ENCODE results near the gene GALNT8. TPM values are rescaled to one million over a fixed set of nuclear protein-coding genes. Genes with fewer than 3 reads are reported as not detected.

GALNT8 gene
- total and polyA plus RNA-seq, 9 of the 15 experiments (the other 6 are each of a cell fraction or from before 2014, with no cell fraction given), result 0.11 to 0.23 (median 0.21) TPM; not detected in 6

DNA sequence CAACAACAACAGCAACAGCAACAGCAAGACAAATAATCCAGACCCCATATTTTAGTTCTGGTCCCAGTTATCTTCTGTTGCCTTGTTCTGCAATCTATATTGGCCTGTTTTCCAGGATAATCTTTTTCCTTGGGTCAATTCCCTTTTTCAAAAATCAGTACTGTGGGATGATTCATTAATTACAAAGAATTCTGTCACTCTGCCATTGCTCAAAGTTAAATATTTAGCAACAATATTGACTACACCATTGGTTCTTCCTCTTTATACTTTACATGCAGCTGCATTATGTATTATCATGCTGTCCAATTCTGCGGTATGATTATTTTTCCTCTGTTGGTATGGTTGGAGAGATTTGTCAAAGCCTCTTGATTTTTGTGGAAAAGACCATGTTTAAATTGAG, 10.1 kb upstream of the GALNT8 start:
- H3K27ac ChIP-seq (ENCODE audit: extremely low read depth, low read depth, low read length), result no peak overlapping the region
- WGBS (ENCODE audit: insufficient coverage, low coverage, missing lambda C conversion rate), result 40% methylated on average over 1 of the region's 1 CpG
- FAIRE-seq (no peak), DNase-seq (ENCODE audit: extremely low read depth in 1 of 4, low spot score in 3 of 4) (no peak), ATAC-seq (no peak)
- no peaks in the 10 kb centered on the region for H3K4me1 ChIP-seq (replicated peaks in 1 of 2; ENCODE audit: control insufficient read depth in 2 of 2, insufficient read depth in 2 of 2, low read length in 2 of 2)
- no peaks in the 10 kb centered on the region for H3K36me3 ChIP-seq (ENCODE audit: control insufficient read depth, insufficient read depth, low read length)
- H3K9me1 ChIP-seq (ENCODE audit: control insufficient read depth, insufficient read depth, low read length), result no peaks in the 10 kb centered on the region
- intact Hi-C loops (cut with micrococcal nuclease), result no loop called here
- no peak overlapping the region for H3K4me2 ChIP-seq (ENCODE audit: insufficient read depth, low read length)
- H3K79me2 ChIP-seq (ENCODE audit: control insufficient read depth, insufficient read depth, low read length), result no peaks in the 10 kb centered on the region
- peaks cover 0 to 6% of the 10 kb centered on the region in 2 experiments; a peak in 3 of 5 replicates for H3K27me3 ChIP-seq (ENCODE audit: control insufficient read depth in 2 of 2, insufficient read depth in 2 of 2, low read length in 2 of 2)
- POLR2A ChIA-PET, result interaction anchor here (0.7 kb wide), 1 partner anchor 69 kb away, joined by 3 read pairs; no protein-coding TSS in a partner anchor
- no peak overlapping the region for H3K9ac ChIP-seq (ENCODE audit: insufficient read depth in 1 of 2, low read depth in 2 of 2, low read length in 2 of 2)
- no TSS peak for BruUV-seq (replicated peaks)
- CTCF ChIA-PET (ENCODE audit: low intra/inter-chr PET ratio), result no interaction called here
- no peaks in the 10 kb centered on the region for H3K9me3 ChIP-seq (replicated peaks; ENCODE audit: control insufficient read depth, insufficient read depth, low read depth, low read length)
- no peak overlapping the region for H3K4me3 ChIP-seq
- H2AFZ ChIP-seq (ENCODE audit: low read depth, low read length), result no peak overlapping the region
- H4K20me1 ChIP-seq (replicated peaks; ENCODE audit: control insufficient read depth, insufficient read depth, low read length), result no peaks in the 10 kb centered on the region
- in situ Hi-C loops (cut with MboI), result no loop called here
- TF ChIP-seq ZNF408 (CRISPR knock-in tag; IDR thresholded peaks at IDR 0.05; ENCODE audit: low read depth), result no peak
- no peak for TF ChIP-seq ZNF140 (CRISPR knock-in tag; IDR thresholded peaks at IDR 0.05)
- no peak for TF ChIP-seq PTBP1 (IDR thresholded peaks at IDR 0.05; ENCODE audit: low read depth, low read length)
- no peak for TF ChIP-seq ZNF143 (CRISPR knock-in tag; IDR thresholded peaks at IDR 0.05)
- TF ChIP-seq, protein P1, sequence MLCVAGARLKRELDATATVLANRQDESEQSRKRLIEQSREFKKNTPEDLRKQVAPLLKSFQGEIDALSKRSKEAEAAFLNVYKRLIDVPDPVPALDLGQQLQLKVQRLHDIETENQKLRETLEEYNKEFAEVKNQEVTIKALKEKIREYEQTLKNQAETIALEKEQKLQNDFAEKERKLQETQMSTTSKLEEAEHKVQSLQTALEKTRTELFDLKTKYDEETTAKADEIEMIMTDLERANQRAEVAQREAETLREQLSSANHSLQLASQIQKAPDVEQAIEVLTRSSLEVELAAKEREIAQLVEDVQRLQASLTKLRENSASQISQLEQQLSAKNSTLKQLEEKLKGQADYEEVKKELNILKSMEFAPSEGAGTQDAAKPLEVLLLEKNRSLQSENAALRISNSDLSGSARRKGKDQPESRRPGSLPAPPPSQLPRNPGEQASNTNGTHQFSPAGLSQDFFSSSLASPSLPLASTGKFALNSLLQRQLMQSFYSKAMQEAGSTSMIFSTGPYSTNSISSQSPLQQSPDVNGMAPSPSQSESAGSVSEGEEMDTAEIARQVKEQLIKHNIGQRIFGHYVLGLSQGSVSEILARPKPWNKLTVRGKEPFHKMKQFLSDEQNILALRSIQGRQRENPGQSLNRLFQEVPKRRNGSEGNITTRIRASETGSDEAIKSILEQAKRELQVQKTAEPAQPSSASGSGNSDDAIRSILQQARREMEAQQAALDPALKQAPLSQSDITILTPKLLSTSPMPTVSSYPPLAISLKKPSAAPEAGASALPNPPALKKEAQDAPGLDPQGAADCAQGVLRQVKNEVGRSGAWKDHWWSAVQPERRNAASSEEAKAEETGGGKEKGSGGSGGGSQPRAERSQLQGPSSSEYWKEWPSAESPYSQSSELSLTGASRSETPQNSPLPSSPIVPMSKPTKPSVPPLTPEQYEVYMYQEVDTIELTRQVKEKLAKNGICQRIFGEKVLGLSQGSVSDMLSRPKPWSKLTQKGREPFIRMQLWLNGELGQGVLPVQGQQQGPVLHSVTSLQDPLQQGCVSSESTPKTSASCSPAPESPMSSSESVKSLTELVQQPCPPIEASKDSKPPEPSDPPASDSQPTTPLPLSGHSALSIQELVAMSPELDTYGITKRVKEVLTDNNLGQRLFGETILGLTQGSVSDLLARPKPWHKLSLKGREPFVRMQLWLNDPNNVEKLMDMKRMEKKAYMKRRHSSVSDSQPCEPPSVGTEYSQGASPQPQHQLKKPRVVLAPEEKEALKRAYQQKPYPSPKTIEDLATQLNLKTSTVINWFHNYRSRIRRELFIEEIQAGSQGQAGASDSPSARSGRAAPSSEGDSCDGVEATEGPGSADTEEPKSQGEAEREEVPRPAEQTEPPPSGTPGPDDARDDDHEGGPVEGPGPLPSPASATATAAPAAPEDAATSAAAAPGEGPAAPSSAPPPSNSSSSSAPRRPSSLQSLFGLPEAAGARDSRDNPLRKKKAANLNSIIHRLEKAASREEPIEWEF (CRISPR knock-in tag; IDR thresholded peaks at IDR 0.05), result no peak
- TF ChIP-seq PCBP1 (IDR thresholded peaks at IDR 0.05; ENCODE audit: low read depth, low read length, poor library complexity, severe bottlenecking), result no peak
- TF ChIP-seq, protein P2, sequence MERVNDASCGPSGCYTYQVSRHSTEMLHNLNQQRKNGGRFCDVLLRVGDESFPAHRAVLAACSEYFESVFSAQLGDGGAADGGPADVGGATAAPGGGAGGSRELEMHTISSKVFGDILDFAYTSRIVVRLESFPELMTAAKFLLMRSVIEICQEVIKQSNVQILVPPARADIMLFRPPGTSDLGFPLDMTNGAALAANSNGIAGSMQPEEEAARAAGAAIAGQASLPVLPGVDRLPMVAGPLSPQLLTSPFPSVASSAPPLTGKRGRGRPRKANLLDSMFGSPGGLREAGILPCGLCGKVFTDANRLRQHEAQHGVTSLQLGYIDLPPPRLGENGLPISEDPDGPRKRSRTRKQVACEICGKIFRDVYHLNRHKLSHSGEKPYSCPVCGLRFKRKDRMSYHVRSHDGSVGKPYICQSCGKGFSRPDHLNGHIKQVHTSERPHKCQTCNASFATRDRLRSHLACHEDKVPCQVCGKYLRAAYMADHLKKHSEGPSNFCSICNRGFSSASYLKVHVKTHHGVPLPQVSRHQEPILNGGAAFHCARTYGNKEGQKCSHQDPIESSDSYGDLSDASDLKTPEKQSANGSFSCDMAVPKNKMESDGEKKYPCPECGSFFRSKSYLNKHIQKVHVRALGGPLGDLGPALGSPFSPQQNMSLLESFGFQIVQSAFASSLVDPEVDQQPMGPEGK (CRISPR knock-in tag; IDR thresholded peaks at IDR 0.05; ENCODE audit: borderline replicate concordance), result no peak
- TF ChIP-seq ZNF316 (IDR thresholded peaks at IDR 0.05), result no peak
- TF ChIP-seq, protein P3, sequence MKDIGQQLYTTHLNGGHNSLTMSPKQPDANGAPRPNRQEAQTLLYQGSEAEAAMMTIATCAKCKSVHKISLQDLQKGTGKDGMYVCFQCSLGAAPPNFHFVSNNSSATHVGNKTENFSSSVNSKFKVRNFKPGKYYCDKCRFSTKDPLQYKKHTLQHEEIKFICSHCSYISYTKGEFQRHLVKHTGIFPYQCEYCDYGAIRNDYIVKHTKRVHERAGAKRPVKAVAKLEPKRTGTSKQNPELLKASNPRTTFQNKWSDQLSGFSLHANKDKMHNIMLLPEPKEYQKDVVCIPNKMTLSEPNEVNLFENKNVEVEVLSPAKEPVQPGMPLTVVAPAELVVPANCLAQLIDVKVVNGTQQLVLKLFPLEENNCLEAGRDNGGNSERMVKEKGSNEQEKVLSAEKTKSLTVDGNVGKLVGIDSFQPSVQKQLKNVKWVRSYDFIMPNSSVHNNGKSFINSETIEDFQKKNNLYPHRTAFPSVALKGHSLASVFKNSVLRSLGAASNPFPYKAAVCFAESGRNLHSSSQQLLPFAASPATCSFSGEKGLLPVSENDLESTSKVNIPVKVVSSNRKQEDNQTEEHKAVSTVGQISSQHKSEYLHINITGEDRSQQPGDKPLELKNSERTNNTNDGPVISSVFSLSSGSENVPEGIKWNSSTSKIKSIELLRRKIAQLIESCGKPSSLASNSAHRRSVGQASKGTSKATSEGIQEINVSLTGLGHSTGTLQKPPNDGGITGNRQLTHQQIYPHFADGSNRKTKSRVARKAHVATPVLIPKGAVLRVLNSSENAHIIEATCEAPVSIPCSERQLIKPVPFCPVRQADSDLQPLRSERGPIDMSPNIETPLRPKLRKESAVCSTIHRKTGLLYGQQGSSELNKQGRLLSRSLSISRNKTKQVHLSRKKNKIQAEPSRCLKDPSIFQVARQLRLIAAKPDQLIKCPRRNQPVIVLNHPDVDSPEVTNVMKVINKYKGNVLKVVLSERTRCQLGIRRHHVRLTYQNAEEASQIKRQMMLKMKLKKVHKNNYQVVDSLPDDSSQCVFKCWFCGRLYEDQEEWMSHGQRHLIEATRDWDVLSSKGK (CRISPR knock-in tag; IDR thresholded peaks at IDR 0.05), result no peak
- no peak for TF ChIP-seq SIX5 (IDR thresholded peaks at IDR 0.05; ENCODE audit: borderline replicate concordance in 1 of 2, insufficient read depth in 1 of 2, low read depth in 1 of 2, low read length in 2 of 2)
- no peak for TF ChIP-seq FOXK1 (CRISPR knock-in tag; IDR thresholded peaks at IDR 0.05; ENCODE audit: borderline replicate concordance)
- TF ChIP-seq NCOA4 (IDR thresholded peaks at IDR 0.05; ENCODE audit: partially characterized antibody), result no peak

Data from K562 (cell line).